Measurements from ENCODE around the gene GLB1L3.
"Not testable (repeated sequence)": the region's sequence is repeated elsewhere in the genome, so short reads cannot be mapped to it uniquely, and the experiment has no call there.

The GLB1L3 gene

GRCh38 chr11:134276396-134277182 is 410 bp downstream of the GLB1L3 start:
- DNase-seq = no peak

- no peak for DNase-seq
Observed at GRCh38 chr11:134277183-134278001, 1.2 kb downstream of the GLB1L3 start.

- no peak for DNase-seq
Observed at GRCh38 chr11:134278356-134278755, 2.2 kb downstream of the GLB1L3 start.

GRCh38 chr11:134281635-134282034 is 5.5 kb downstream of the GLB1L3 start:
- not testable (repeated sequence) for DNase-seq

GRCh38 chr11:134282121-134283045 is 6.2 kb downstream of the GLB1L3 start:
- DNase-seq = no peak

- no peak for DNase-seq
Observed at GRCh38 chr11:134283461-134284230, 7.5 kb downstream of the GLB1L3 start.

GRCh38 chr11:134284349-134284748 is 8.2 kb downstream of the GLB1L3 start:
- DNase-seq = not testable (repeated sequence)

GRCh38 chr11:134287561-134287960 is 11.4 kb downstream of the GLB1L3 start:
- no peak for DNase-seq

GRCh38 chr11:134288486-134288885 is 12.3 kb downstream of the GLB1L3 start:
- DNase-seq = no peak

GRCh38 chr11:134289167-134289566 is 13.0 kb downstream of the GLB1L3 start:
- no peak for DNase-seq

- DNase-seq = no peak
Observed at GRCh38 chr11:134289789-134290188, 13.6 kb downstream of the GLB1L3 start.

- DNase-seq = no peak
Observed at GRCh38 chr11:134290646-134291045, 14.5 kb downstream of the GLB1L3 start.

- no peak for DNase-seq
Observed at GRCh38 chr11:134291196-134291595, 15.0 kb downstream of the GLB1L3 start.

- no peak for DNase-seq
Observed at GRCh38 chr11:134292661-134293060, 16.5 kb downstream of the GLB1L3 start.

- DNase-seq = no peak
Observed at GRCh38 chr11:134293119-134294113, 17.2 kb downstream of the GLB1L3 start.

- DNase-seq = no peak
Observed at GRCh38 chr11:134294664-134295063, 18.5 kb downstream of the GLB1L3 start.

GRCh38 chr11:134312223-134312622 is 36.0 kb downstream of the GLB1L3 start:
- no peak for DNase-seq

- no peak for DNase-seq
Observed at GRCh38 chr11:134312807-134313206, 36.6 kb downstream of the GLB1L3 start.

GRCh38 chr11:134313379-134313778 is 37.2 kb downstream of the GLB1L3 start:
- DNase-seq = no peak

- DNase-seq = no peak
Observed at GRCh38 chr11:134313821-134314607, 37.8 kb downstream of the GLB1L3 start.
